Measurements from ENCODE around the gene ACSF2.
"Not testable (repeated sequence)": the region's sequence is repeated elsewhere in the genome, so short reads cannot be mapped to it uniquely, and the experiment has no call there.

Gene ACSF2

GRCh38 chr17:50425682-50426471 lies at the start of gene ACSF2:
Gene ACSF2, plus strand, starts transcription at chr17:50426218. Its CDS starts 44 bp downstream, at chr17:50426262.
- DNase-seq (ENCODE audit: low read depth in 2 of 2), result peak; percentile 61 to 66

GRCh38 chr17:50379351-50380132 lies 46.5 kb upstream of the ACSF2 start:
- no peak for DNase-seq (ENCODE audit: low read depth in 2 of 2)

GRCh38 chr17:50380369-50381259 lies 45.4 kb upstream of the ACSF2 start:
- DNase-seq (ENCODE audit: low read depth in 2 of 2), result no peak

GRCh38 chr17:50381260-50381815 lies 44.7 kb upstream of the ACSF2 start:
- no peak for DNase-seq (ENCODE audit: low read depth in 2 of 2)

- DNase-seq (ENCODE audit: low read depth in 2 of 2), result no peak
Observed at GRCh38 chr17:50381920-50382319, 44.1 kb upstream of the ACSF2 start.

- DNase-seq (ENCODE audit: low read depth in 2 of 2), result no peak
Observed at GRCh38 chr17:50382931-50383330, 43.1 kb upstream of the ACSF2 start.

- DNase-seq (ENCODE audit: low read depth in 2 of 2), result no peak
Observed at GRCh38 chr17:50386510-50386909, 39.5 kb upstream of the ACSF2 start.

- no peak for DNase-seq (ENCODE audit: low read depth in 2 of 2)
Observed at GRCh38 chr17:50388728-50389127, 37.3 kb upstream of the ACSF2 start.

GRCh38 chr17:50389534-50389933 lies 36.5 kb upstream of the ACSF2 start:
- DNase-seq (ENCODE audit: low read depth in 2 of 2), result no peak

- no peak for DNase-seq (ENCODE audit: low read depth in 2 of 2)
Observed at GRCh38 chr17:50392621-50393020, 33.4 kb upstream of the ACSF2 start.

GRCh38 chr17:50393700-50394099 lies 32.3 kb upstream of the ACSF2 start:
- no peak for DNase-seq (ENCODE audit: low read depth in 2 of 2)

- no peak for DNase-seq (ENCODE audit: low read depth in 2 of 2)
Observed at GRCh38 chr17:50394711-50395110, 31.3 kb upstream of the ACSF2 start.

GRCh38 chr17:50396261-50397110 lies 29.5 kb upstream of the ACSF2 start:
- DNase-seq (ENCODE audit: low read depth in 2 of 2), result no peak

- peak; percentile 85 to 89 for DNase-seq (ENCODE audit: low read depth in 2 of 2)
Observed at GRCh38 chr17:50397111-50397918, 28.7 kb upstream of the ACSF2 start, which contains the start of gene LRRC59. Gene LRRC59, minus strand, starts transcription at chr17:50397523. Its CDS starts 206 bp downstream, at chr17:50397317.

- DNase-seq (ENCODE audit: low read depth in 2 of 2), result no peak
Observed at GRCh38 chr17:50397919-50398285, 28.1 kb upstream of the ACSF2 start.

GRCh38 chr17:50398672-50399071 lies 27.3 kb upstream of the ACSF2 start:
- DNase-seq (ENCODE audit: low read depth in 2 of 2), result not testable (repeated sequence)

- not testable (repeated sequence) for DNase-seq (ENCODE audit: low read depth in 2 of 2)
Observed at GRCh38 chr17:50399591-50399990, 26.4 kb upstream of the ACSF2 start.

GRCh38 chr17:50405351-50405750 lies 20.7 kb upstream of the ACSF2 start:
- not testable (repeated sequence) for DNase-seq (ENCODE audit: low read depth in 2 of 2)

GRCh38 chr17:50406578-50406977 lies 19.4 kb upstream of the ACSF2 start:
- no peak for DNase-seq (ENCODE audit: low read depth in 2 of 2)

- no peak for DNase-seq (ENCODE audit: low read depth in 2 of 2)
Observed at GRCh38 chr17:50407921-50408320, 18.1 kb upstream of the ACSF2 start.
